ENCODE data around the gene SGSM2.

DNA sequence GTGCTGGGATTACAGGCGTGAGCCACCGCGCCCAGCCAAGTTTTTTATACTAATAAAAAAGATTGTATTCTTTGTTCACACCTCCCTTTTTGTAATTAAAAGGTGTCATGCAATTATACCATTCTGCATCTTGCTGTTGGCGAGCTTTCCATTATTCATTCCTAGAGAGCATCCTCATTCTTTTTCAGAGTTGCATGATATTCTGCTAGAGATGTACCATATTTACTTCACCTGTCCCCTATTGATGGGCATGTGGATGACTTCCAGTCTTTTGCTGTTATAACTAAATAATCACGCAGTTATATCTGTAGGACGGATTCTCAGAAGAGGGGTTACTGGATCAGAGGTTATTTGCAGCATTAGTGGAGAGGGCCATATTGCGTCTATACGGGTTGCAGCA is 17.0 kb downstream of the SGSM2 start:
- TF ChIP-seq, protein P1, sequence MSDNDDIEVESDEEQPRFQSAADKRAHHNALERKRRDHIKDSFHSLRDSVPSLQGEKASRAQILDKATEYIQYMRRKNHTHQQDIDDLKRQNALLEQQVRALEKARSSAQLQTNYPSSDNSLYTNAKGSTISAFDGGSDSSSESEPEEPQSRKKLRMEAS (IDR thresholded peaks at IDR 0.05) = no peak
- no peak for TF ChIP-seq TCF12 (IDR thresholded peaks at IDR 0.05; ENCODE audit: low read depth)
- TF ChIP-seq TAF1 (IDR thresholded peaks at IDR 0.05; ENCODE audit: low read depth) = no peak
- TF ChIP-seq RAD21 (IDR thresholded peaks at IDR 0.05; ENCODE audit: low read depth) = no peak
- TF ChIP-seq, protein P2, sequence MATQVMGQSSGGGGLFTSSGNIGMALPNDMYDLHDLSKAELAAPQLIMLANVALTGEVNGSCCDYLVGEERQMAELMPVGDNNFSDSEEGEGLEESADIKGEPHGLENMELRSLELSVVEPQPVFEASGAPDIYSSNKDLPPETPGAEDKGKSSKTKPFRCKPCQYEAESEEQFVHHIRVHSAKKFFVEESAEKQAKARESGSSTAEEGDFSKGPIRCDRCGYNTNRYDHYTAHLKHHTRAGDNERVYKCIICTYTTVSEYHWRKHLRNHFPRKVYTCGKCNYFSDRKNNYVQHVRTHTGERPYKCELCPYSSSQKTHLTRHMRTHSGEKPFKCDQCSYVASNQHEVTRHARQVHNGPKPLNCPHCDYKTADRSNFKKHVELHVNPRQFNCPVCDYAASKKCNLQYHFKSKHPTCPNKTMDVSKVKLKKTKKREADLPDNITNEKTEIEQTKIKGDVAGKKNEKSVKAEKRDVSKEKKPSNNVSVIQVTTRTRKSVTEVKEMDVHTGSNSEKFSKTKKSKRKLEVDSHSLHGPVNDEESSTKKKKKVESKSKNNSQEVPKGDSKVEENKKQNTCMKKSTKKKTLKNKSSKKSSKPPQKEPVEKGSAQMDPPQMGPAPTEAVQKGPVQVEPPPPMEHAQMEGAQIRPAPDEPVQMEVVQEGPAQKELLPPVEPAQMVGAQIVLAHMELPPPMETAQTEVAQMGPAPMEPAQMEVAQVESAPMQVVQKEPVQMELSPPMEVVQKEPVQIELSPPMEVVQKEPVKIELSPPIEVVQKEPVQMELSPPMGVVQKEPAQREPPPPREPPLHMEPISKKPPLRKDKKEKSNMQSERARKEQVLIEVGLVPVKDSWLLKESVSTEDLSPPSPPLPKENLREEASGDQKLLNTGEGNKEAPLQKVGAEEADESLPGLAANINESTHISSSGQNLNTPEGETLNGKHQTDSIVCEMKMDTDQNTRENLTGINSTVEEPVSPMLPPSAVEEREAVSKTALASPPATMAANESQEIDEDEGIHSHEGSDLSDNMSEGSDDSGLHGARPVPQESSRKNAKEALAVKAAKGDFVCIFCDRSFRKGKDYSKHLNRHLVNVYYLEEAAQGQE (IDR thresholded peaks at IDR 0.05; ENCODE audit: low read depth) = no peak
- TF ChIP-seq YY1 (IDR thresholded peaks at IDR 0.05; ENCODE audit: low read depth) = no peak
- TF ChIP-seq EP300 (IDR thresholded peaks at IDR 0.05; ENCODE audit: borderline replicate concordance) = no peak

Measured in Ishikawa (cell line).